CD4-positive, alpha-beta memory T cell (primary cell): Measurements from ENCODE around the gene NUCKS1. TPM values are rescaled to one million over a fixed set of nuclear protein-coding genes. Genes with fewer than 3 reads are reported as not detected.
A peak's percentile ranks its signal among the peaks of the same experiment; 100 is the strongest.

Experiments
- CTCF ChIA-PET: fragments of 350-600 bp; sonication (Branson Sonifier 250); formaldehyde crosslinking; loops from one replicate; lab custom pipeline; 2021; ENCODE audit warnings: inconsistent platforms; ENCODE audit not compliant: partially characterized antibody; lab: Charles Lee
- POLR2A ChIA-PET: fragments of 350-600 bp; sonication (Branson Sonifier 250); formaldehyde crosslinking; loops from one replicate; lab custom pipeline; 2021; ENCODE audit not compliant: partially characterized antibody; lab: Charles Lee
- DNase-seq, 5 donors: peaks; one replicate each; pipeline versions ENCODE4 v3.0.0 to v3.0.0-alpha.2; 2020 to 2022; ENCODE audit warnings: mixed read lengths in 1 of 5
- H3K27ac ChIP-seq: one replicate; pipeline ENCODE4 v1.7.0; 2013; ENCODE audit warnings: low read depth, low read length
- H3K27me3 ChIP-seq: 2 replicates; pipeline ENCODE4 v1.7.0; 2013; ENCODE audit warnings: mild to moderate bottlenecking, low read length, moderate library complexity; ENCODE audit not compliant: insufficient read depth
- H3K36me3 ChIP-seq: 2 replicates; pipeline ENCODE4 v1.7.0; 2013; ENCODE audit warnings: mild to moderate bottlenecking, low read length, moderate library complexity; ENCODE audit not compliant: insufficient read depth
- H3K4me1 ChIP-seq: 2 replicates; pipeline ENCODE4 v1.7.0; 2013; ENCODE audit warnings: mild to moderate bottlenecking, low read length, moderate library complexity; ENCODE audit not compliant: insufficient read depth
- H3K4me3 ChIP-seq, 2 donors: one replicate each; pipeline ENCODE4 v1.7.0; 2013; ENCODE audit warnings: low read length in 2 of 2, mild to moderate bottlenecking in 1 of 2
- H3K9me3 ChIP-seq, 2 donors: one replicate each; pipeline ENCODE4 v1.7.0; 2013; ENCODE audit warnings: low read length in 2 of 2, control low read depth in 1 of 2; ENCODE audit not compliant: control insufficient read depth in 1 of 2
- H3K27ac Mint-ChIP-seq, 7 donors: one replicate each; pipeline ENCODE4 v1.8.0; 2020 to 2021; ENCODE audit warnings: mixed read lengths in 7 of 7, mild to moderate bottlenecking in 6 of 7, inconsistent platforms in 3 of 7, moderate library complexity in 3 of 7
- H3K27me3 Mint-ChIP-seq, 2 donors: one replicate each; pipeline ENCODE4 v1.8.0; 2020 to 2021; ENCODE audit warnings: mixed read lengths in 2 of 2
- H3K36me3 Mint-ChIP-seq, 2 donors: one replicate each; pipeline ENCODE4 v1.8.0; 2020 to 2021; ENCODE audit warnings: mixed read lengths in 2 of 2, inconsistent platforms in 1 of 2, mild to moderate bottlenecking in 1 of 2
- H3K4me1 Mint-ChIP-seq, 4 donors: one replicate each; pipeline ENCODE4 v1.8.0; 2020 to 2021; ENCODE audit warnings: mixed read lengths in 4 of 4, mild to moderate bottlenecking in 1 of 4
- H3K4me3 Mint-ChIP-seq, 8 donors: one replicate each; pipeline ENCODE4 v1.8.0; 2020 to 2021; ENCODE audit warnings: mixed read lengths in 8 of 8, mild to moderate bottlenecking in 7 of 8, moderate library complexity in 6 of 8, inconsistent platforms in 3 of 8
- H3K9me3 Mint-ChIP-seq, 8 donors: one replicate each; pipeline ENCODE4 v1.8.0; 2020 to 2021; ENCODE audit warnings: mixed read lengths in 8 of 8, mild to moderate bottlenecking in 5 of 8, inconsistent platforms in 3 of 8, moderate library complexity in 1 of 8
- intact Hi-C: fragments of 100-400 bp; cut with micrococcal nuclease; formaldehyde crosslinking; loops from one replicate; pipeline ENCODE4 v1.15.1; 2023
- polyA plus RNA-seq, 2 donors: library from polyadenylated mRNA; unstranded; fragments of 300-500 nt; fragmentation: Illumina TruSeq; gene quantifications; one replicate each; pipeline ENCODE4 v1.2.3, GENCODE V29; 2021
- total RNA-seq, 2 experiments: library from RNA; stranded (reverse); gene quantifications; one replicate each; pipeline ENCODE4 v1.2.3, GENCODE V29; 2021

Gene NUCKS1
- total and polyA plus RNA-seq, 4 experiments from 2014 or later = 9.0 to 117 (median 62.2) TPM

GRCh38 chr1:205791568-205792180 lies 41.7 kb upstream of the NUCKS1 start:
- POLR2A ChIA-PET = interaction anchor here (1.1 to 2.1 kb wide), 4 partner anchors 14 to 185 kb away, joined by 3 to 10 read pairs (median 4); partner anchors contain the start of gene RAB29
- H3K9me3 Mint-ChIP-seq = no peaks in the 10 kb centered on the region
- intact Hi-C loops = loop anchor here (1.0 kb wide), 2 partner anchors 117 to 128 kb away; no protein-coding TSS in a partner anchor
- no peaks in the 10 kb centered on the region for H3K27me3 Mint-ChIP-seq
- no peak overlapping the region for H3K27ac ChIP-seq
- H3K36me3 Mint-ChIP-seq = peaks cover 54 to 69% of the 10 kb centered on the region in 2 donors
- DNase-seq = peak; percentile 51 to 64 (median 56)
- no peaks in the 10 kb centered on the region for H3K27me3 ChIP-seq
- no peaks in the 10 kb centered on the region for H3K4me1 ChIP-seq
- peak overlapping the region in 2 of 7 donors; percentile 74 to 81 for H3K27ac Mint-ChIP-seq
- no peaks in the 10 kb centered on the region for H3K4me1 Mint-ChIP-seq
- H3K9me3 ChIP-seq = no peaks in the 10 kb centered on the region
- no peak overlapping the region for H3K4me3 Mint-ChIP-seq
- H3K4me3 ChIP-seq = no peak overlapping the region
- CTCF ChIA-PET = interaction anchor here (0.6 to 13.5 kb wide), 36 partner anchors 8 to 316 kb away, joined by 3 to 268 read pairs (median 4); partner anchors contain the start of genes PM20D1 and RAB29
- peaks cover 22% of the 10 kb centered on the region for H3K36me3 ChIP-seq

- POLR2A ChIA-PET = interaction anchor here (3.3 kb wide), 1 partner anchor 13 kb away, joined by 13 read pairs; the partner anchor contains the start of gene RAB29
These were observed 37.4 kb upstream of the NUCKS1 start for GRCh38 chr1:205787287-205787916.

GRCh38 chr1:205786601-205787000 lies 36.6 kb upstream of the NUCKS1 start:
- Mint-ChIP-seq H3K9me3 (no peaks in the 10 kb centered on the region), H3K27ac (no peak overlapping the region), H3K4me1 (peaks cover 7 to 12% (median 10%) of the 10 kb centered on the region in 4 donors), H3K4me3 (no peak overlapping the region), H3K27me3 (no peaks in the 10 kb centered on the region), H3K36me3 (peaks cover 23 to 25% of the 10 kb centered on the region in 2 donors)
- intact Hi-C loops = no loop called here
- H3K4me1 ChIP-seq = peaks cover 8% of the 10 kb centered on the region
- no peaks in the 10 kb centered on the region for H3K27me3 ChIP-seq
- H3K9me3 ChIP-seq = no peaks in the 10 kb centered on the region
- no peak overlapping the region for H3K4me3 ChIP-seq
- CTCF ChIA-PET = interaction anchor here (1.1 to 13.5 kb wide), 4 partner anchors 9 to 193 kb away, joined by 3 to 268 read pairs (median 19); no protein-coding TSS in a partner anchor
- no peak for DNase-seq
- POLR2A ChIA-PET = interaction anchor here (3.3 kb wide), 1 partner anchor 12 kb away, joined by 13 read pairs; the partner anchor contains the start of gene RAB29
- no peaks in the 10 kb centered on the region for H3K36me3 ChIP-seq
- H3K27ac ChIP-seq = no peak overlapping the region

More at GRCh38 chr1:205787287-205787916, 37.4 kb upstream of the NUCKS1 start:
- Mint-ChIP-seq H3K4me1 (peaks cover 5 to 10% (median 8%) of the 10 kb centered on the region in 4 donors), H3K36me3 (peaks cover 25 to 33% of the 10 kb centered on the region in 2 donors), H3K9me3 (no peaks in the 10 kb centered on the region), H3K4me3 (no peak overlapping the region), H3K27me3 (no peaks in the 10 kb centered on the region), H3K27ac (no peak overlapping the region)
- intact Hi-C loops = no loop called here
- Histone ChIP-seq H3K36me3 (no peaks in the 10 kb centered on the region), H3K9me3 (no peaks in the 10 kb centered on the region), H3K4me3 (no peak overlapping the region), H3K27me3 (no peaks in the 10 kb centered on the region), H3K27ac (no peak overlapping the region), H3K4me1 (peaks cover 8% of the 10 kb centered on the region)
- CTCF ChIA-PET = interaction anchor here (0.7 to 13.5 kb wide), 4 partner anchors 22 to 192 kb away, joined by 3 to 268 read pairs (median 16); no protein-coding TSS in a partner anchor
- DNase-seq = no peak

- peaks cover 7 to 12% (median 10%) of the 10 kb centered on the region in 4 donors for H3K4me1 Mint-ChIP-seq
- ChIA-PET POLR2A (no interaction called here), CTCF (interaction anchor here (1.0 to 13.5 kb wide), 6 partner anchors 13 to 194 kb away, joined by 3 to 268 read pairs (median 10); no protein-coding TSS in a partner anchor)
- Histone ChIP-seq H3K4me3 (no peak overlapping the region), H3K27me3 (no peaks in the 10 kb centered on the region), H3K4me1 (peaks cover 8% of the 10 kb centered on the region), H3K27ac (no peak overlapping the region), H3K36me3 (no peaks in the 10 kb centered on the region), H3K9me3 (no peaks in the 10 kb centered on the region)
- H3K27me3 Mint-ChIP-seq = no peaks in the 10 kb centered on the region
- H3K36me3 Mint-ChIP-seq = peaks cover 13 to 15% of the 10 kb centered on the region in 2 donors
- intact Hi-C loops = no loop called here
- H3K27ac Mint-ChIP-seq = no peak overlapping the region
- H3K4me3 Mint-ChIP-seq = no peak overlapping the region
- no peak for DNase-seq
- no peaks in the 10 kb centered on the region for H3K9me3 Mint-ChIP-seq
These were observed 35.5 kb upstream of the NUCKS1 start for GRCh38 chr1:205785446-205785845.

- H3K4me3 Mint-ChIP-seq = no peak overlapping the region
- no peak overlapping the region for H3K4me3 ChIP-seq
- no peaks in the 10 kb centered on the region for H3K27me3 ChIP-seq
- H3K4me1 ChIP-seq = peaks cover 8% of the 10 kb centered on the region
- no peaks in the 10 kb centered on the region for H3K36me3 ChIP-seq
- H3K36me3 Mint-ChIP-seq = no peaks in the 10 kb centered on the region
- no peaks in the 10 kb centered on the region for H3K9me3 ChIP-seq
- intact Hi-C loops = no loop called here
- no peaks in the 10 kb centered on the region for H3K27me3 Mint-ChIP-seq
- peak overlapping the region in 1 of 7 donors; percentile 22 for H3K27ac Mint-ChIP-seq
- H3K4me1 Mint-ChIP-seq = peaks cover 7 to 12% (median 10%) of the 10 kb centered on the region in 4 donors
- CTCF ChIA-PET = interaction anchor here (1.5 to 2.7 kb wide), 2 partner anchors 73 to 194 kb away, joined by 9 to 10 read pairs; no protein-coding TSS in a partner anchor
- POLR2A ChIA-PET = interaction anchor here (1.2 kb wide), 1 partner anchor 9 kb away, joined by 5 read pairs; the partner anchor contains the start of gene RAB29
- no peak for DNase-seq
- H3K27ac ChIP-seq = no peak overlapping the region
- no peaks in the 10 kb centered on the region for H3K9me3 Mint-ChIP-seq
These were observed 33.9 kb upstream of the NUCKS1 start for GRCh38 chr1:205783904-205784303.

- CTCF ChIA-PET = interaction anchor here (0.9 to 2.4 kb wide), 7 partner anchors 11 to 195 kb away, joined by 3 to 33 read pairs (median 5); no protein-coding TSS in a partner anchor
- Histone ChIP-seq H3K36me3 (no peaks in the 10 kb centered on the region), H3K9me3 (no peaks in the 10 kb centered on the region), H3K4me1 (peaks cover 8% of the 10 kb centered on the region), H3K27me3 (no peaks in the 10 kb centered on the region), H3K27ac (no peak overlapping the region), H3K4me3 (no peak overlapping the region)
- intact Hi-C loops = no loop called here
- no peak overlapping the region for H3K4me3 Mint-ChIP-seq
- no peak for DNase-seq
- no peaks in the 10 kb centered on the region for H3K27me3 Mint-ChIP-seq
- peak overlapping the region in 1 of 7 donors; percentile 59 for H3K27ac Mint-ChIP-seq
- H3K36me3 Mint-ChIP-seq = no peaks in the 10 kb centered on the region
- POLR2A ChIA-PET = interaction anchor here (0.8 to 0.9 kb wide), 2 partner anchors 8 to 34 kb away, joined by 3 to 4 read pairs; partner anchors contain the start of genes NUCKS1 and RAB29
- H3K9me3 Mint-ChIP-seq = no peaks in the 10 kb centered on the region
- H3K4me1 Mint-ChIP-seq = peaks cover 7 to 12% (median 10%) of the 10 kb centered on the region in 4 donors
These were observed 33.4 kb upstream of the NUCKS1 start for GRCh38 chr1:205783433-205783795.
